Measurements from ENCODE around the gene SNX30. TPM values are rescaled to one million over a fixed set of nuclear protein-coding genes. Genes with fewer than 3 reads are reported as not detected.

Gene SNX30
- total RNA-seq, 4 donors from 2014 or later: 12.8 to 16.1 (median 14.4) TPM

- Histone ChIP-seq H3K4me1 (peaks cover 6% of the 10 kb centered on the region), H3K27me3 (no peaks in the 10 kb centered on the region), H3K9me3 (no peaks in the 10 kb centered on the region), H3K27ac (no peak overlapping the region), H3K4me3 (no peak overlapping the region), H3K36me3 (peaks cover 18% of the 10 kb centered on the region)
- WGBS: 81% methylated on average over 6 of the region's 6 CpGs
- DNase-seq (ENCODE audit: low spot score in 2 of 2): no peak
- no peak for TF ChIP-seq POLR2AphosphoS5 (IDR thresholded peaks at IDR 0.05)
- TF ChIP-seq CTCF (IDR thresholded peaks at IDR 0.05): no peak
- no peak for TF ChIP-seq EP300 (IDR thresholded peaks at IDR 0.05)
- TF ChIP-seq POLR2A (IDR thresholded peaks at IDR 0.05): no peak
These were observed 98.9 kb downstream of the SNX30 start for GRCh38 chr9:112849363-112849922.

DNA sequence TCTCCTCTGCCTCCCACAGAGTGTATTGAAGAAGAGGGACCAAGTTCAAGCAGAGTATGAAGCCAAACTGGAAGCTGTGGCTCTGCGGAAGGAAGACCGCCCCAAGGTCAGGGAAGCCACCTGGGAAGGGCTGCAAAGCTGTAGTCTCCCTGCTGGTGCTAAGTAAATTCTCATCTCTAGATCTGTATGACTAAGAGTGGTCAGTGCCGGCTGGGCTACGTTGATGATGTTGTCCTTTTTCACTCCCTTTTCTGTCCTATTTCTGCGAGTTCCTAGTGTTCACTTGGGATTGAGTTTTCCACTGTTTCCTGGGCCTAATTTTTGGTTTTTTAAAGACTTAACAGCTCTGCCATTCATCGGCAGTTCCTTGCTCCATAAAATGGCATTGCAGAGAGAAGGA is 100.3 kb downstream of the SNX30 start:
- 92% methylated on average over 6 of the region's 6 CpGs for WGBS
- no peak for TF ChIP-seq POLR2A (IDR thresholded peaks at IDR 0.05)
- TF ChIP-seq CTCF (IDR thresholded peaks at IDR 0.05): no peak
- no peak for TF ChIP-seq EP300 (IDR thresholded peaks at IDR 0.05)
- no peak for TF ChIP-seq POLR2AphosphoS5 (IDR thresholded peaks at IDR 0.05)
- no peak overlapping the region for H3K27ac ChIP-seq

GRCh38 chr9:112852741-112853504 is 102.4 kb downstream of the SNX30 start:
- no peak for DNase-seq (ENCODE audit: low spot score in 2 of 2)
- H3K36me3 ChIP-seq: peaks cover 21% of the 10 kb centered on the region
- WGBS: 67% methylated on average over 11 of the region's 13 CpGs

More for the DNA sequence above, 100.3 kb downstream of the SNX30 start:
- H3K4me1 ChIP-seq: no peaks in the 10 kb centered on the region
- H3K4me3 ChIP-seq: no peak overlapping the region
- DNase-seq (ENCODE audit: low spot score in 2 of 2): peak in 1 of 2 donors; percentile 52
- peaks cover 21% of the 10 kb centered on the region for H3K36me3 ChIP-seq
- no peaks in the 10 kb centered on the region for H3K9me3 ChIP-seq
- H3K27me3 ChIP-seq: no peaks in the 10 kb centered on the region

GRCh38 chr9:112853882-112854585 is 103.5 kb downstream of the SNX30 start:
- 87% methylated on average over 11 of the region's 13 CpGs for WGBS
- no peak for TF ChIP-seq EP300 (IDR thresholded peaks at IDR 0.05)
- TF ChIP-seq CTCF (IDR thresholded peaks at IDR 0.05): no peak
- no peak for TF ChIP-seq POLR2AphosphoS5 (IDR thresholded peaks at IDR 0.05)
- no peak for TF ChIP-seq POLR2A (IDR thresholded peaks at IDR 0.05)
- H3K4me3 ChIP-seq: no peak overlapping the region

More at GRCh38 chr9:112852741-112853504, 102.4 kb downstream of the SNX30 start:
- no peak overlapping the region for H3K27ac ChIP-seq
- H3K4me1 ChIP-seq: peaks cover under 1% of the 10 kb centered on the region
- H3K9me3 ChIP-seq: no peaks in the 10 kb centered on the region
- TF ChIP-seq POLR2AphosphoS5 (IDR thresholded peaks at IDR 0.05) (no peak), CTCF (IDR thresholded peaks at IDR 0.05) (no peak), POLR2A (IDR thresholded peaks at IDR 0.05) (no peak), EP300 (IDR thresholded peaks at IDR 0.05) (no peak)
- H3K4me3 ChIP-seq: no peak overlapping the region
- H3K27me3 ChIP-seq: no peaks in the 10 kb centered on the region

DNA sequence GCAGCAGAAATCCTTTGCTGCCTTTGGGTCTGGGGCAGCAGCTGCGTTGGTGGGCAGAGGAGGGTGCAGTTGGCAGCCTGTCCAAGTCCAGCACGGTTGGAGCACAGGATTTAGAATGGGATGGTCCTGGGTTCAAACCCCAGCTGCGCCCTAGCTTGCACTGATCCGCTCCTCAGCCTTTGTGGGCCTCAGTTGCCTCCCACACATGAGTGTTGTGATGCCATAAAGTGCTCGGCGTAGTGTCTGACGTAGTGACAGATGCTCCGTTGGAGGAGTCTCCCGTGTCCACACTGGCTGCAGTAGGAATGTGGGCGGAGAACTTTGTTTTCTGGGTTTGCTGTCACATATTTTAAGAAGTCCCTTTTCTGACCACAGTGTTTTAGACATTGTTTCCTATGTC is 104.1 kb downstream of the SNX30 start:
- Histone ChIP-seq H3K36me3 (peaks cover 21% of the 10 kb centered on the region), H3K4me1 (peaks cover 6% of the 10 kb centered on the region), H3K9me3 (no peaks in the 10 kb centered on the region), H3K27me3 (no peaks in the 10 kb centered on the region), H3K4me3 (no peak overlapping the region), H3K27ac (no peak overlapping the region)
- no peak for TF ChIP-seq POLR2AphosphoS5 (IDR thresholded peaks at IDR 0.05)
- TF ChIP-seq POLR2A (IDR thresholded peaks at IDR 0.05): no peak
- TF ChIP-seq EP300 (IDR thresholded peaks at IDR 0.05): no peak
- no peak for TF ChIP-seq CTCF (IDR thresholded peaks at IDR 0.05)
- DNase-seq (ENCODE audit: low spot score in 2 of 2): peak in 1 of 2 donors; percentile 65
- 84% methylated on average over 10 of the region's 10 CpGs for WGBS

More at GRCh38 chr9:112853882-112854585, 103.5 kb downstream of the SNX30 start:
- no peak overlapping the region for H3K27ac ChIP-seq
- H3K27me3 ChIP-seq: no peaks in the 10 kb centered on the region
- DNase-seq (ENCODE audit: low spot score in 2 of 2): no peak
- peaks cover 6% of the 10 kb centered on the region for H3K4me1 ChIP-seq
- no peaks in the 10 kb centered on the region for H3K9me3 ChIP-seq
- peaks cover 21% of the 10 kb centered on the region for H3K36me3 ChIP-seq
